K562 (cell line): ENCODE measurements around the gene MYMX. TPM values are rescaled to one million over a fixed set of nuclear protein-coding genes. Genes with fewer than 3 reads are reported as not detected.

Source experiments
- NR4A1 ChIP-seq, 2 experiments: fragments of 250-450 bp in 1 of 2; fragments of 450-650 bp in 1 of 2; sonication (Bioruptor Pico) in 1 of 2; IDR thresholded peaks; 2 replicates each; pipeline versions ENCODE4 v1.4.0 to v1.6.1; 2016 to 2020; ENCODE audit warnings: mild to moderate bottlenecking in 2 of 2, missing compliant biosample characterization in 1 of 2, missing genetic modification characterization in 1 of 2, moderate library complexity in 1 of 2
- PML ChIP-seq: IDR thresholded peaks from 2 replicates; pipeline ENCODE4 v1.6.1; 2012; ENCODE audit warnings: low read length, inconsistent platforms
- RBBP5 ChIP-seq: fragments of 200-600 bp; sonication (generic); IDR thresholded peaks from 2 replicates; pipeline ENCODE4 v1.6.1; 2012; ENCODE audit warnings: borderline replicate concordance, mild to moderate bottlenecking, low read length, control low read depth, inconsistent platforms; ENCODE audit not compliant: insufficient read depth, poor library complexity, severe bottlenecking
- SPI1 ChIP-seq: IDR thresholded peaks from 2 replicates; pipeline ENCODE4 v1.6.1; 2011; ENCODE audit warnings: low read depth, low read length, control low read depth, borderline replicate concordance
- SRSF9 ChIP-seq: fragments of 200-400 bp; formaldehyde crosslinking; IDR thresholded peaks from 2 replicates; pipeline ENCODE4 v1.6.1; 2017; ENCODE audit warnings: low read depth, low read length, borderline replicate concordance
- THRAP3 ChIP-seq: fragments of 450-650 bp; IDR thresholded peaks from 2 replicates; pipeline ENCODE4 v1.6.1; 2016; ENCODE audit warnings: mild to moderate bottlenecking, inconsistent platforms, borderline replicate concordance
- ZNF551 ChIP-seq: fragments of 250-450 bp; sonication (Bioruptor Pico); IDR thresholded peaks from 2 replicates; pipeline ENCODE4 v1.5.0; 2021; ENCODE audit warnings: mild to moderate bottlenecking, moderate library complexity
- polyA plus RNA-seq, 8 experiments: library from polyadenylated mRNA; depleted of rRNA in 4 of 8; stranded (reverse) in 5 of 8; unstranded in 3 of 8; fragments of >200 nt; fragmentation: Nextera tagmentation in 2 of 8; fragmentation: Illumina TruSeq in 1 of 8; extraction: Ambion mirVana in 2 of 8; extraction: Trizol in 1 of 8; gene quantifications; 2 replicates each; pipeline versions ENCODE4 v1.2.1 to v1.2.3, GENCODE V29; 2011 to 2014; ENCODE audit warnings: inconsistent platforms in 1 of 8, missing spikeins in 1 of 8
- total RNA-seq, 7 experiments: library from RNA; depleted of rRNA in 6 of 7; stranded (reverse); fragments of >200 nt in 6 of 7; fragmentation: Illumina TruSeq in 2 of 7; extraction: Trizol in 2 of 7; gene quantifications; 2 replicates each; pipeline versions ENCODE4 v1.2.1 to v1.2.3, GENCODE V29; 2011 to 2021; ENCODE audit warnings: low replicate concordance in 1 of 7
- TF ChIP-seq, protein P1 (sequence below): sonication (generic); formaldehyde crosslinking; IDR thresholded peaks from 2 replicates; pipeline ENCODE4 v1.8.0; 2023; ENCODE audit warnings: missing genetic modification reagents, mild to moderate bottlenecking, borderline replicate concordance
- TF ChIP-seq, protein P2 (sequence below): fragments of 250-450 bp; sonication (Bioruptor Pico); IDR thresholded peaks from 2 replicates; pipeline ENCODE4 v1.5.0; 2020; ENCODE audit warnings: mild to moderate bottlenecking, borderline replicate concordance
- TF ChIP-seq, protein P3 (sequence below): fragments of 250-450 bp; sonication (Bioruptor Pico); IDR thresholded peaks from 2 replicates; pipeline ENCODE4 v1.5.1; 2021; ENCODE audit warnings: mild to moderate bottlenecking
- TF ChIP-seq, protein P4 (sequence below): sonication (generic); formaldehyde crosslinking; IDR thresholded peaks from 2 replicates; pipeline ENCODE4 v1.8.1; 2023; ENCODE audit warnings: mild to moderate bottlenecking, missing genetic modification reagents

MYMX gene
- total and polyA plus RNA-seq, 9 of the 15 experiments (the other 6 are each of a cell fraction or from before 2014, with no cell fraction given): 0.12 TPM; not detected in 8

DNA sequence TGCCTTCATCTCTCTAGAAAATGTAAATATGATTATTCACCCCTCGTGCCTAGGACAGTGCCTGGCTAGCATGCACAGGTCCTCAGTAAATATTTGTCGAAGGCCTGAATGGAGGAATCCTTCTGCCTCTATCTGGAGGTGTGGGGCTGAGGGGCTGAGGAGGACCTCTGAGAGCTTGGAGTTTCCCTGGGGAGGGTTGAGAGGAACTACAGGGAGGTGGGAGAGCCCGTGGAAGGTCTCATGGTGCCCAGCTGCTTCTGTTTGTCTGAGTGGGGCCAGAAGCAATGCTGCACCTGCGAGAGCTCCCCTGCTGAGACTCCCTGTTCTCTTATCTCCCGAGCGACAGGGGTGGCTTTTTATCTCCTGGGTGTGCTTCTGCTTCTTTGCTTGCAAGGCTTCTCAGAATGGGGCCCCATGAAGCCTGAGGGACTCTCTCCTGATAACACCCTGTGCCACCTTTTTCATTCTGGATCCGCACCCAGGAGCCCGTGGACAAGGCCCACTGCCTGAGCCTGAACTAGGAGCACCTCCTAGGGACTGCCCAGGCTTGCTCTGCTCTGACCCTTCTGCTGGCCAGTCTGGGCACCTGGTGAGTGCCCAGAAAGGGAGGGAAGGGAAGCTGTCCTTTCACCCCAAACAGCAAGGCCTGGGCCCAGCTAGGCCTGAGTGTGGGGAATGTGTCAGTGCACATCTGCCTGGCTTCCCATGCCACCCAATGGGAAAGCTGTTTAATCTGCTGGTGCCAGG lies 9.0 kb downstream of the MYMX start (continued):
- TF ChIP-seq, protein P1, sequence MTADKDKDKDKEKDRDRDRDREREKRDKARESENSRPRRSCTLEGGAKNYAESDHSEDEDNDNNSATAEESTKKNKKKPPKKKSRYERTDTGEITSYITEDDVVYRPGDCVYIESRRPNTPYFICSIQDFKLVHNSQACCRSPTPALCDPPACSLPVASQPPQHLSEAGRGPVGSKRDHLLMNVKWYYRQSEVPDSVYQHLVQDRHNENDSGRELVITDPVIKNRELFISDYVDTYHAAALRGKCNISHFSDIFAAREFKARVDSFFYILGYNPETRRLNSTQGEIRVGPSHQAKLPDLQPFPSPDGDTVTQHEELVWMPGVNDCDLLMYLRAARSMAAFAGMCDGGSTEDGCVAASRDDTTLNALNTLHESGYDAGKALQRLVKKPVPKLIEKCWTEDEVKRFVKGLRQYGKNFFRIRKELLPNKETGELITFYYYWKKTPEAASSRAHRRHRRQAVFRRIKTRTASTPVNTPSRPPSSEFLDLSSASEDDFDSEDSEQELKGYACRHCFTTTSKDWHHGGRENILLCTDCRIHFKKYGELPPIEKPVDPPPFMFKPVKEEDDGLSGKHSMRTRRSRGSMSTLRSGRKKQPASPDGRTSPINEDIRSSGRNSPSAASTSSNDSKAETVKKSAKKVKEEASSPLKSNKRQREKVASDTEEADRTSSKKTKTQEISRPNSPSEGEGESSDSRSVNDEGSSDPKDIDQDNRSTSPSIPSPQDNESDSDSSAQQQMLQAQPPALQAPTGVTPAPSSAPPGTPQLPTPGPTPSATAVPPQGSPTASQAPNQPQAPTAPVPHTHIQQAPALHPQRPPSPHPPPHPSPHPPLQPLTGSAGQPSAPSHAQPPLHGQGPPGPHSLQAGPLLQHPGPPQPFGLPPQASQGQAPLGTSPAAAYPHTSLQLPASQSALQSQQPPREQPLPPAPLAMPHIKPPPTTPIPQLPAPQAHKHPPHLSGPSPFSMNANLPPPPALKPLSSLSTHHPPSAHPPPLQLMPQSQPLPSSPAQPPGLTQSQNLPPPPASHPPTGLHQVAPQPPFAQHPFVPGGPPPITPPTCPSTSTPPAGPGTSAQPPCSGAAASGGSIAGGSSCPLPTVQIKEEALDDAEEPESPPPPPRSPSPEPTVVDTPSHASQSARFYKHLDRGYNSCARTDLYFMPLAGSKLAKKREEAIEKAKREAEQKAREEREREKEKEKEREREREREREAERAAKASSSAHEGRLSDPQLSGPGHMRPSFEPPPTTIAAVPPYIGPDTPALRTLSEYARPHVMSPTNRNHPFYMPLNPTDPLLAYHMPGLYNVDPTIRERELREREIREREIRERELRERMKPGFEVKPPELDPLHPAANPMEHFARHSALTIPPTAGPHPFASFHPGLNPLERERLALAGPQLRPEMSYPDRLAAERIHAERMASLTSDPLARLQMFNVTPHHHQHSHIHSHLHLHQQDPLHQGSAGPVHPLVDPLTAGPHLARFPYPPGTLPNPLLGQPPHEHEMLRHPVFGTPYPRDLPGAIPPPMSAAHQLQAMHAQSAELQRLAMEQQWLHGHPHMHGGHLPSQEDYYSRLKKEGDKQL (CRISPR knock-in tag): 0 out of 2 replicates have a peak, but pooled peaks have one; percentile 69
- TF ChIP-seq SPI1 (no peak), NR4A1 (CRISPR knock-in tag; IDR thresholded peaks at IDR 0.05) (no peak), NR4A1 (tag; IDR thresholded peaks at IDR 0.05) (peak; percentile 71), ZNF551 (CRISPR knock-in tag) (no peak), RBBP5 (peak; percentile 53), PML (peak; percentile 95), THRAP3 (no peak), SRSF9 (no peak)
- TF ChIP-seq, protein P2, sequence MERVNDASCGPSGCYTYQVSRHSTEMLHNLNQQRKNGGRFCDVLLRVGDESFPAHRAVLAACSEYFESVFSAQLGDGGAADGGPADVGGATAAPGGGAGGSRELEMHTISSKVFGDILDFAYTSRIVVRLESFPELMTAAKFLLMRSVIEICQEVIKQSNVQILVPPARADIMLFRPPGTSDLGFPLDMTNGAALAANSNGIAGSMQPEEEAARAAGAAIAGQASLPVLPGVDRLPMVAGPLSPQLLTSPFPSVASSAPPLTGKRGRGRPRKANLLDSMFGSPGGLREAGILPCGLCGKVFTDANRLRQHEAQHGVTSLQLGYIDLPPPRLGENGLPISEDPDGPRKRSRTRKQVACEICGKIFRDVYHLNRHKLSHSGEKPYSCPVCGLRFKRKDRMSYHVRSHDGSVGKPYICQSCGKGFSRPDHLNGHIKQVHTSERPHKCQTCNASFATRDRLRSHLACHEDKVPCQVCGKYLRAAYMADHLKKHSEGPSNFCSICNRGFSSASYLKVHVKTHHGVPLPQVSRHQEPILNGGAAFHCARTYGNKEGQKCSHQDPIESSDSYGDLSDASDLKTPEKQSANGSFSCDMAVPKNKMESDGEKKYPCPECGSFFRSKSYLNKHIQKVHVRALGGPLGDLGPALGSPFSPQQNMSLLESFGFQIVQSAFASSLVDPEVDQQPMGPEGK (CRISPR knock-in tag): no peak
- TF ChIP-seq, protein P3, sequence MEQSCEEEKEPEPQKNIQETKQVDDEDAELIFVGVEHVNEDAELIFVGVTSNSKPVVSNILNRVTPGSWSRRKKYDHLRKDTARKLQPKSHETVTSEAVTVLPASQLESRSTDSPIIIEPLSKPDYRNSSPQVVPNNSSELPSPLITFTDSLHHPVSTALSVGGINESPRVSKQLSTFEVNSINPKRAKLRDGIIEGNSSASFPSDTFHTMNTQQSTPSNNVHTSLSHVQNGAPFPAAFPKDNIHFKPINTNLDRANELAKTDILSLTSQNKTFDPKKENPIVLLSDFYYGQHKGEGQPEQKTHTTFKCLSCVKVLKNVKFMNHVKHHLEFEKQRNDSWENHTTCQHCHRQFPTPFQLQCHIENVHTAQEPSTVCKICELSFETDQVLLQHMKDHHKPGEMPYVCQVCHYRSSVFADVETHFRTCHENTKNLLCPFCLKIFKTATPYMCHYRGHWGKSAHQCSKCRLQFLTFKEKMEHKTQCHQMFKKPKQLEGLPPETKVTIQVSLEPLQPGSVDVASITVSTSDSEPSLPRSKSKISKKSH (CRISPR knock-in tag): no peak
- TF ChIP-seq, protein P4, sequence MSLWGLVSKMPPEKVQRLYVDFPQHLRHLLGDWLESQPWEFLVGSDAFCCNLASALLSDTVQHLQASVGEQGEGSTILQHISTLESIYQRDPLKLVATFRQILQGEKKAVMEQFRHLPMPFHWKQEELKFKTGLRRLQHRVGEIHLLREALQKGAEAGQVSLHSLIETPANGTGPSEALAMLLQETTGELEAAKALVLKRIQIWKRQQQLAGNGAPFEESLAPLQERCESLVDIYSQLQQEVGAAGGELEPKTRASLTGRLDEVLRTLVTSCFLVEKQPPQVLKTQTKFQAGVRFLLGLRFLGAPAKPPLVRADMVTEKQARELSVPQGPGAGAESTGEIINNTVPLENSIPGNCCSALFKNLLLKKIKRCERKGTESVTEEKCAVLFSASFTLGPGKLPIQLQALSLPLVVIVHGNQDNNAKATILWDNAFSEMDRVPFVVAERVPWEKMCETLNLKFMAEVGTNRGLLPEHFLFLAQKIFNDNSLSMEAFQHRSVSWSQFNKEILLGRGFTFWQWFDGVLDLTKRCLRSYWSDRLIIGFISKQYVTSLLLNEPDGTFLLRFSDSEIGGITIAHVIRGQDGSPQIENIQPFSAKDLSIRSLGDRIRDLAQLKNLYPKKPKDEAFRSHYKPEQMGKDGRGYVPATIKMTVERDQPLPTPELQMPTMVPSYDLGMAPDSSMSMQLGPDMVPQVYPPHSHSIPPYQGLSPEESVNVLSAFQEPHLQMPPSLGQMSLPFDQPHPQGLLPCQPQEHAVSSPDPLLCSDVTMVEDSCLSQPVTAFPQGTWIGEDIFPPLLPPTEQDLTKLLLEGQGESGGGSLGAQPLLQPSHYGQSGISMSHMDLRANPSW (CRISPR knock-in tag): no peak
